LNCAP (cell line): ENCODE results near the gene ARHGAP15.

Source experiments
- CTCF ChIP-seq: fragments of 450-650 bp; IDR thresholded peaks from 2 replicates; pipeline ENCODE4 v1.5.1; 2017; ENCODE audit warnings: mild to moderate bottlenecking

Gene ARHGAP15

GRCh38 chr2:143475041-143475776, 346.0 kb downstream of the ARHGAP15 start:
- no peak for TF ChIP-seq CTCF

DNA sequence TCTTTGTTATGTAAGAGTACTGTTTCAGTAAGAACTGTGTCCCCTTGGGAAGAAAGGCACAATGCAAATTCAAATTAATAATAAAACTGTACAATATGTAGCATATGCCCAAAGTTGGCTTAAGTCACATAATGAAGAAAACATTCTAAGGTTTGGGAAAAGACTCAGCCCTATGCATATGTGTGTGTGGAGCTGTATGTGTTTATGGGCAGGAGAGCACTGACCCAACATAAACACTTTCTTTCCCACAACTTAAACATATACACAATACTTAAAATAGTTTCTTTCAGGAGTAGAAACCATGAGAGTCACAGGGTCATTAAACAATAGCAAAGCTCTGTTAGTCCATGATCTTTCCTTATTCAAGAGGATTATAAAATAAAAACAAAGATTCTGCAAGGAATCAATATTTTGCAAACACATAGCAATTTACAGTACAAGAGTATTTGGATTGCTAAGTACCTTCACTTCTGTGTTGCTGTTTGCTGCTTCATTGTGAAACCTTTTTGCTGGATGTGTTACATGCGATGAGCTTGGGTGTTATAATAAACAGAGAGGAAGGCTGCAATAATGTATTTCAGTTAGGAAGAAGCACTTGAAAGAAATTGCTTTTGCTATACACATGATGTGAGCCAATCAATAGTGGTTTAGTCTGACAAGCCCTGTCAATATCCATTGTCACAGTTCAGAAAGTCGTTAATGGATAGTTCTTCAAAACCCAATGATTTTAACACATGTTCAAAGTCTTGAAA, 347.3 kb downstream of the ARHGAP15 start:
- TF ChIP-seq CTCF: no peak

GRCh38 chr2:143477714-143478443, 348.7 kb downstream of the ARHGAP15 start:
- no peak for TF ChIP-seq CTCF

GRCh38 chr2:143480086-143480485, 350.9 kb downstream of the ARHGAP15 start:
- TF ChIP-seq CTCF: no peak

DNA sequence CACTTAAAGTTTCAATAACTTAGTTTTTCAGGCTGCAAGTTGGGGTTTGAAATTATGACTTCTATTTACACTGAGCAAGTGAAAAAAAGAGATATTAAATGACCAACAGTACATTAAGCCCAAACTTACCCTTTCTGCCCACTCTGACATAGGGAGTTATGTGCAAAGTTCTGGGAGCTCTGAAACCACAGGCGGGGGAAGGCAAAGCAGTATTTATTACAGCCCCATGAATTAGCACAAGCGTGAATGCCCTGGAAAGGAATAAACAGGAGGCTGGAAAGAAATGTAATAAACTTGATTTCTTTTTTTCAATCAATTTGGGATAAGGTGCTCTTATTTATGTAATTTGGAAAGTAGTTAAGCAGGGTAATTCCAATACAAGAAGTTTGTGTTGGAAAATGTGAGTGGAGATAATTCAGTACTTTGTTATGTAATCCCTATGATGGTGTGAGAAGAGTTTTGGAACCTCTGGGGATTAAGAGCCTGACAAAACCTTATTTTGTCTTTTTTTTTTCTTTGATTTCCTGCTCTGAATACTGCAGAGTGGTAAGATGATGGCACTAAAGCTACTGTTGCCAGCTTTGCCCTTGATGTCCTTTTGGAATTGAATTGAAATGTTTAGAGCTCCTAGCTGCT, 351.5 kb downstream of the ARHGAP15 start:
- TF ChIP-seq CTCF: no peak

DNA sequence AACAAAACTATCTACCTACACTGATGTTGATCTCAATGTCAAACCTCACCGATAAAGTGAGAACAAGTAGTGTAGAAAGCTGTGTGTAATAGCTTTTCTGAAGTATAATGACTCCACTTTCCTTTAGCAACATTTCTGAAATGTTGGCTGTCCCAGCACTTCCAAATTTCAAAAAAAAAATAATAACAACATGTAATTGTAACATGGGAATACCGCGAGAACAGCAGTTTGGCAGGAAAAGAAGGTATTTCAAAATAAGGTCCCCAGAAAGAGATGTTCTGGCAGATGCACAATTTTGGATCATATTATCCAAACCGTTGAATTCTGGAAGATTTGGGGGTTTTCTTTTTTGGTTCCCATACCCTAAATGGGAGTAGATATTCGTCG, 352.0 kb downstream of the ARHGAP15 start:
- no peak for TF ChIP-seq CTCF

- TF ChIP-seq CTCF: no peak
Measured at GRCh38 chr2:143481733-143482132, 352.5 kb downstream of the ARHGAP15 start.
